Hippocampal formation (tissue), 2 donors: ENCODE results near the gene UBTD1.
"Not testable (repeated sequence)": the region's sequence is repeated elsewhere in the genome, so short reads cannot be mapped to it uniquely, and the experiment has no call there.

Source experiments
- DNase-seq, 2 donors: peaks; one replicate each; lab custom pipeline; 2025; lab: John Stamatoyannopoulos, UW

The UBTD1 gene

GRCh38 chr10:97538839-97539238 is 40.1 kb downstream of the UBTD1 start:
- DNase-seq, result no peak

- no peak for DNase-seq
These were observed 40.9 kb downstream of the UBTD1 start for GRCh38 chr10:97539523-97540200.

GRCh38 chr10:97540669-97541500 is 42.2 kb downstream of the UBTD1 start:
- DNase-seq, result no peak

- peak; percentile 36 to 55 for DNase-seq
These were observed 43.7 kb downstream of the UBTD1 start for GRCh38 chr10:97542169-97543024.

- DNase-seq, result peak; percentile 78 to 90
These were observed 44.4 kb downstream of the UBTD1 start for GRCh38 chr10:97543025-97543546.

- no peak for DNase-seq
These were observed 47.9 kb downstream of the UBTD1 start for GRCh38 chr10:97546456-97547270.

- no peak for DNase-seq
These were observed 48.5 kb downstream of the UBTD1 start for GRCh38 chr10:97547271-97547600.

- DNase-seq, result no peak
These were observed 49.2 kb downstream of the UBTD1 start for GRCh38 chr10:97547962-97548361.

GRCh38 chr10:97548828-97549455 is 50.2 kb downstream of the UBTD1 start:
- no peak for DNase-seq

GRCh38 chr10:97549587-97550322 is 51.0 kb downstream of the UBTD1 start:
- DNase-seq, result peak; percentile 42 to 62

- DNase-seq, result no peak
These were observed 51.8 kb downstream of the UBTD1 start for GRCh38 chr10:97550336-97551149.

GRCh38 chr10:97551271-97551670 is 52.5 kb downstream of the UBTD1 start:
- DNase-seq, result no peak

- peak; percentile 33 to 48 for DNase-seq
These were observed 54.9 kb downstream of the UBTD1 start for GRCh38 chr10:97553575-97554031.

GRCh38 chr10:97554336-97554735 is 55.6 kb downstream of the UBTD1 start:
- not testable (repeated sequence) for DNase-seq

GRCh38 chr10:97555541-97555940 is 56.8 kb downstream of the UBTD1 start:
- not testable (repeated sequence) for DNase-seq

GRCh38 chr10:97560731-97561381 is 62.1 kb downstream of the UBTD1 start:
- not testable (repeated sequence) for DNase-seq

- DNase-seq, result not testable (repeated sequence)
These were observed 62.8 kb downstream of the UBTD1 start for GRCh38 chr10:97561386-97562077.

GRCh38 chr10:97562329-97562728 is 63.6 kb downstream of the UBTD1 start:
- DNase-seq, result not testable (repeated sequence)
